Activated B cell treated with CpG ODN at 0.5 μM for 24 hours (primary cell): Measurements from ENCODE around the gene PRODH. TPM values are rescaled to one million over a fixed set of nuclear protein-coding genes. Genes with fewer than 3 reads are reported as not detected.

Source experiments
- ATAC-seq: fragments of 200-7000 bp; cut with Tn5 transposase; one replicate; pipeline ENCODE4 v1.10.0; 2021; ENCODE audit warnings: low read depth, mild to moderate bottlenecking, moderate library complexity
- CTCF ChIA-PET: fragments of 350-600 bp; sonication (Branson Sonifier 250); formaldehyde crosslinking; loops from one replicate; lab custom pipeline; 2021; ENCODE audit warnings: antibody characterized with exemption; lab: Charles Lee
- POLR2A ChIA-PET: fragments of 350-600 bp; sonication (Branson Sonifier 250); formaldehyde crosslinking; loops from one replicate; lab custom pipeline; 2021; ENCODE audit warnings: antibody characterized with exemption; lab: Charles Lee
- DNase-seq: peaks from one replicate; pipeline ENCODE4 v3.0.0; 2022
- H3K27ac Mint-ChIP-seq: one replicate; pipeline ENCODE4 v1.8.0; 2020; ENCODE audit warnings: mixed read lengths
- H3K27me3 Mint-ChIP-seq: one replicate; pipeline ENCODE4 v1.8.0; 2021; ENCODE audit warnings: mixed read lengths
- H3K36me3 Mint-ChIP-seq: one replicate; pipeline ENCODE4 v1.8.0; 2021; ENCODE audit warnings: low read depth, mixed read lengths
- H3K4me1 Mint-ChIP-seq: one replicate; pipeline ENCODE4 v1.8.0; 2021; ENCODE audit warnings: mixed read lengths
- H3K4me3 Mint-ChIP-seq: one replicate; pipeline ENCODE4 v1.8.0; 2020; ENCODE audit warnings: mild to moderate bottlenecking, mixed read lengths
- H3K9me3 Mint-ChIP-seq: one replicate; pipeline ENCODE4 v1.8.0; 2020; ENCODE audit warnings: mixed read lengths
- intact Hi-C: fragments of 100-400 bp; cut with micrococcal nuclease; formaldehyde crosslinking; loops from one replicate; pipeline ENCODE4 v1.15.1; 2024
- total RNA-seq: library from RNA; stranded (reverse); gene quantifications from 2 replicates; pipeline ENCODE4 v1.2.3, GENCODE V29; 2022
- TF ChIP-seq, protein P1 (sequence below): fragments of 200-600 bp; IDR thresholded peaks from one replicate; pipeline ENCODE4 v1.8.0; 2022; ENCODE audit warnings: antibody characterized with exemption, mild to moderate bottlenecking

The PRODH gene, protein sequence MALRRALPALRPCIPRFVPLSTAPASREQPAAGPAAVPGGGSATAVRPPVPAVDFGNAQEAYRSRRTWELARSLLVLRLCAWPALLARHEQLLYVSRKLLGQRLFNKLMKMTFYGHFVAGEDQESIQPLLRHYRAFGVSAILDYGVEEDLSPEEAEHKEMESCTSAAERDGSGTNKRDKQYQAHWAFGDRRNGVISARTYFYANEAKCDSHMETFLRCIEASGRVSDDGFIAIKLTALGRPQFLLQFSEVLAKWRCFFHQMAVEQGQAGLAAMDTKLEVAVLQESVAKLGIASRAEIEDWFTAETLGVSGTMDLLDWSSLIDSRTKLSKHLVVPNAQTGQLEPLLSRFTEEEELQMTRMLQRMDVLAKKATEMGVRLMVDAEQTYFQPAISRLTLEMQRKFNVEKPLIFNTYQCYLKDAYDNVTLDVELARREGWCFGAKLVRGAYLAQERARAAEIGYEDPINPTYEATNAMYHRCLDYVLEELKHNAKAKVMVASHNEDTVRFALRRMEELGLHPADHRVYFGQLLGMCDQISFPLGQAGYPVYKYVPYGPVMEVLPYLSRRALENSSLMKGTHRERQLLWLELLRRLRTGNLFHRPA
- not detected in 2 replicates for total RNA-seq

DNA sequence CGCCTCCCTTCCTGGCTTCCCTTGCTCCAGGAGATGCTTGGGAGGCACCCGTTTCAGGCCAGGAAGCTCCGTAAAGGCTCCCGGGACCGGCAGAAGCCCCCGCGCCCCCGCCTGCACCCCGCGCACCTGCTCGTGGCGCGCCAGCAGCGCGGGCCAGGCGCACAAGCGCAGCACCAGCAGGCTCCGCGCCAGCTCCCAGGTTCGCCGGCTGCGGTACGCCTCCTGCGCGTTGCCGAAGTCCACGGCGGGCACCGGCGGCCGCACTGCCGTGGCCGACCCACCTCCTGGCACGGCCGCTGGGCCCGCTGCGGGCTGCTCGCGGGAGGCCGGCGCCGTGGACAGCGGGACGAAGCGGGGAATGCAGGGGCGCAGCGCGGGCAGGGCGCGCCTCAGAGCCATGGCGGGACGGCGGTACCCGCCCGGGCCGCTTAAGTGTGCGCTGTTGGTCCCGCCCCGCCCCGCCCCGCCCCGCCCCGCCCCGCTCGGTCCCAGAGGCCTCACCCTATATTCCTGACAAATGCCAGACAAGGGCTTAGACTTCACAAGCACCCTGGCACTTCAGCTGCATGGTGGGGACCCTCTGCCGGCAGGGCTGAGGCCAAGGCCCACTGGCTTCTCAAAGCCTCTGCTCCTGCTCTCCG, at the start of gene PRODH:
PRODH (minus strand) TSS at position 405 of the 641 bp plus-strand sequence; CDS start at position 399, 6 bp downstream.
- TF ChIP-seq, protein P1, sequence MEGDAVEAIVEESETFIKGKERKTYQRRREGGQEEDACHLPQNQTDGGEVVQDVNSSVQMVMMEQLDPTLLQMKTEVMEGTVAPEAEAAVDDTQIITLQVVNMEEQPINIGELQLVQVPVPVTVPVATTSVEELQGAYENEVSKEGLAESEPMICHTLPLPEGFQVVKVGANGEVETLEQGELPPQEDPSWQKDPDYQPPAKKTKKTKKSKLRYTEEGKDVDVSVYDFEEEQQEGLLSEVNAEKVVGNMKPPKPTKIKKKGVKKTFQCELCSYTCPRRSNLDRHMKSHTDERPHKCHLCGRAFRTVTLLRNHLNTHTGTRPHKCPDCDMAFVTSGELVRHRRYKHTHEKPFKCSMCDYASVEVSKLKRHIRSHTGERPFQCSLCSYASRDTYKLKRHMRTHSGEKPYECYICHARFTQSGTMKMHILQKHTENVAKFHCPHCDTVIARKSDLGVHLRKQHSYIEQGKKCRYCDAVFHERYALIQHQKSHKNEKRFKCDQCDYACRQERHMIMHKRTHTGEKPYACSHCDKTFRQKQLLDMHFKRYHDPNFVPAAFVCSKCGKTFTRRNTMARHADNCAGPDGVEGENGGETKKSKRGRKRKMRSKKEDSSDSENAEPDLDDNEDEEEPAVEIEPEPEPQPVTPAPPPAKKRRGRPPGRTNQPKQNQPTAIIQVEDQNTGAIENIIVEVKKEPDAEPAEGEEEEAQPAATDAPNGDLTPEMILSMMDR, result no peak
- H3K9me3 Mint-ChIP-seq, result no peaks in the 10 kb centered on the region
- ATAC-seq (no peak), DNase-seq (no peak)
- CTCF ChIA-PET, result no interaction called here
- POLR2A ChIA-PET, result no interaction called here
- H3K36me3 Mint-ChIP-seq, result no peaks in the 10 kb centered on the region
- H3K4me1 Mint-ChIP-seq, result no peaks in the 10 kb centered on the region
- no peak within 1 kb of the TSS for H3K27ac Mint-ChIP-seq
- intact Hi-C loops, result no loop called here
- no peak within 1 kb of the TSS for H3K4me3 Mint-ChIP-seq
- H3K27me3 Mint-ChIP-seq, result no peaks in the 10 kb centered on the region

DNA sequence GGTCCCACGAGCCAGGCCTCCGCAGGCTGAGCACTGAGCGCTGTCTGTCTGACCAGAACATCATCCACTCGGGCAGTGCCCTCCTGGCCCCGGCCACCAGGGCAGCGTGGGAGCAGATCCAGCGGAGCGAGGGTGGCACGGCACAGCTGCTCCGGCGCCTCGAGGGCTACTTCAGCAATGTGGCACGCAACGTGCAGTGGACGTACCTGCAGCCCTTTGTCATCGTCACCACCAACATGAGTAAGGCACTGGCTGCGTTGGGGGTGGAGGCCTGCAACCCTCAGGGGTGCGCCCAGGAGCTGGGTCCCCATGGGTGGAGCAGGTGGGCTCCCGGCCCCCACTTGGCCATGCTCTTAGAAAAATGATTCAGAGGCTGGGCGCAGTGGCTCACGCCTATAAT, 49.7 kb upstream of the PRODH start:
- intact Hi-C loops, result no loop called here
- Mint-ChIP-seq H3K27ac (no peak overlapping the region), H3K36me3 (no peaks in the 10 kb centered on the region), H3K9me3 (no peaks in the 10 kb centered on the region), H3K27me3 (no peaks in the 10 kb centered on the region), H3K4me1 (no peaks in the 10 kb centered on the region), H3K4me3 (no peak overlapping the region)
- ChIA-PET CTCF (no interaction called here), POLR2A (no interaction called here)
- TF ChIP-seq, protein P1, result no peak
- no peak for DNase-seq
- no peak for ATAC-seq

DNA sequence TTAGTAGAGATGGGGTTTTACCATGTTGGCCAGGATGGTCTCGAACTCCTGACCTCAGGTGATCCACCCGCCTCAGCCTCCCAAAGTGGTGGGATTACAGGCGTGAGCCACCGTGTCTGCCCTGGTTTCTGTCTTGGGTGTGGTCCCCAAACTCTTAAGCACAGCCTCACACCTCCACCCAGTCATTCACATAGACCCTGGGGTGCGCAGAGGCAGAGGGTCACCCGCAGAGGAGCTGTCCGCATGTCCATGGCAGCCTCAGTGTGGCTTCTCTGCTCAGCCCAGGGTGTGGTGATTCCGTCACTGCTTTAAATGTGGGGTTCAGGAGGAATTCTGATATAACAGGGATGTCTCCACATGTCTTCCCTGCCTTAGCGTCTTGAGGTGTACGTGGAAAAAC, 48.5 kb upstream of the PRODH start:
- ChIA-PET POLR2A (no interaction called here), CTCF (no interaction called here)
- TF ChIP-seq, protein P1, result no peak
- no peaks in the 10 kb centered on the region for H3K4me1 Mint-ChIP-seq
- DNase-seq (no peak), ATAC-seq (no peak)
- peaks cover 3% of the 10 kb centered on the region for H3K9me3 Mint-ChIP-seq
- no peak overlapping the region for H3K4me3 Mint-ChIP-seq
- H3K27ac Mint-ChIP-seq, result no peak overlapping the region
- no peaks in the 10 kb centered on the region for H3K36me3 Mint-ChIP-seq
- intact Hi-C loops, result no loop called here
- H3K27me3 Mint-ChIP-seq, result no peaks in the 10 kb centered on the region

DNA sequence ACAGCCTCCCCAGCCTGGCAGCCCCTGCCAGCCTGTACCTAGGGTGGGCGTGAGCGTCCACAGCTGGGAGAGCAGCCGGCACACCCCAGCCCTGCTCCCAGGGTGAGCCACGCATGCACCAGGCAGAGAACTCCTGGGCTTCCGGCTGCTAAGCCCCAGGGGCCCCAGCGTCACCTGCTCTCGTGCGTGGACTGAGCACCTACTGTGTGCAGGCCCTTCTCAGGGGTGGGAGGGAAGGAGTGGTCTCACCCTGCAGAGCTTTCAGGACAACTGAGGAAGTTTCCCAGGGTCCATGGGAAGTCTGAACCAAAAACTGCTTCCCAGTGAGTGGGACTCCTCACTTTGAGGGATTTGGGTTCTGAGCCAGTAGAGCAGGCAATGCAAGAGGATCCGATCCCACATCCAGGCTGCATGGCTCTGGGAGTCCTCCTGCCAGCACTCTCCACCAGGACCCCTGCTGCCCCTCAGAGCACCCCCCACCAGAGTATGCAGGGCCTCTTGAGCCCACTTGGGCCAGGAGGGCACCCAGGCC, 47.1 kb upstream of the PRODH start:
- no peak for ATAC-seq
- Mint-ChIP-seq H3K36me3 (no peaks in the 10 kb centered on the region), H3K9me3 (peaks cover 4% of the 10 kb centered on the region), H3K4me3 (no peak overlapping the region), H3K4me1 (no peaks in the 10 kb centered on the region), H3K27me3 (no peaks in the 10 kb centered on the region), H3K27ac (no peak overlapping the region)
- intact Hi-C loops, result no loop called here
- ChIA-PET CTCF (no interaction called here), POLR2A (no interaction called here)
- no peak for DNase-seq
- TF ChIP-seq, protein P1, result no peak

DNA sequence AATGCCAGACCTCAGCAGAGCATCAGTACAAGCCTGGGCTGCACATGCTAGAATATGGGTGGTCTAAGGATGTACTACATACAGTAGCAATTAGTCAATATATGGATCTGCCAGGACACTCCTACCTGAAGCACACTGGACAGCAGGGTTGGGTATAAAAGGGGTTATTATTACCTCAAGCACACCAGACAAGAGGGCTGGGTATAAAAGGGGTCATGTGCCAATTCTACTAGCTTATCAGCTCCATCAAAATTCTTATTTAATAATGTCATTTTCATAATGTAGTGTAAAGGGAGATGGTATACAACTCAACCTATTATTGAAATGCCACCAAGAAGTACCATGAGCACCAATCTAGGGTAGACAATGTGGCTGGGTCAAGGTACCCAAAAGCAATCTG, 44.7 kb upstream of the PRODH start:
- TF ChIP-seq, protein P1, result no peak
- ATAC-seq (no peak), DNase-seq (no peak)
- H3K27me3 Mint-ChIP-seq, result peaks cover 7% of the 10 kb centered on the region
- H3K36me3 Mint-ChIP-seq, result no peaks in the 10 kb centered on the region
- H3K9me3 Mint-ChIP-seq, result peaks cover 4% of the 10 kb centered on the region
- intact Hi-C loops, result no loop called here
- no peak overlapping the region for H3K4me3 Mint-ChIP-seq
- no peak overlapping the region for H3K27ac Mint-ChIP-seq
- POLR2A ChIA-PET, result interaction anchor here (0.6 kb wide), 1 partner anchor 50 kb away, joined by 4 read pairs; no protein-coding TSS in a partner anchor
- no peaks in the 10 kb centered on the region for H3K4me1 Mint-ChIP-seq
- CTCF ChIA-PET, result no interaction called here
